Measurements from ENCODE around the gene AQP1. TPM values are rescaled to one million over a fixed set of nuclear protein-coding genes. Genes with fewer than 3 reads are reported as not detected.

Gene AQP1
- total RNA-seq, 1 donor: 2.8 TPM

DNA sequence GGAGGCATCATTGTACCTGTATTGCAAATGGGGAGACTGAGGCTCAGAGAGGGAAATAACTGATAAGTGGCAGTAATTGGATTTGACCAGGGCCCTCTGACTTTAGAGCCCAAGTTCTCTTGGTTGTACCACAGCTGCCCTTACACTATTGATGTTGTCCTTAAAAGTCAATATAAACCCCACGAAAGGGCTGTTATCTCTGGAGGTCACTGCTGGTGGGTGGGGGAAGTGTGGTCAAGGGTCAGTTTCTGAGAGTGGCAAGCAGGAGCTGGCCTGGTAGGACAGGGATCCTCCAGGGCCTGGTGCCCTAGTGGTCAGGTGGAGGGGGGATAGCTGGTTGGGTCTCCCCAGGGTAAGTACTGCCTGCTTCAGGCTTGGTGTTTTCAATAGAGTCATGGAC is 44.2 kb upstream of the AQP1 start:
- no peak overlapping the region for H3K4me3 ChIP-seq (ENCODE audit: low read depth, low read length)
- DNase-seq (ENCODE audit: low read depth): no peak
- TF ChIP-seq, protein P1, sequence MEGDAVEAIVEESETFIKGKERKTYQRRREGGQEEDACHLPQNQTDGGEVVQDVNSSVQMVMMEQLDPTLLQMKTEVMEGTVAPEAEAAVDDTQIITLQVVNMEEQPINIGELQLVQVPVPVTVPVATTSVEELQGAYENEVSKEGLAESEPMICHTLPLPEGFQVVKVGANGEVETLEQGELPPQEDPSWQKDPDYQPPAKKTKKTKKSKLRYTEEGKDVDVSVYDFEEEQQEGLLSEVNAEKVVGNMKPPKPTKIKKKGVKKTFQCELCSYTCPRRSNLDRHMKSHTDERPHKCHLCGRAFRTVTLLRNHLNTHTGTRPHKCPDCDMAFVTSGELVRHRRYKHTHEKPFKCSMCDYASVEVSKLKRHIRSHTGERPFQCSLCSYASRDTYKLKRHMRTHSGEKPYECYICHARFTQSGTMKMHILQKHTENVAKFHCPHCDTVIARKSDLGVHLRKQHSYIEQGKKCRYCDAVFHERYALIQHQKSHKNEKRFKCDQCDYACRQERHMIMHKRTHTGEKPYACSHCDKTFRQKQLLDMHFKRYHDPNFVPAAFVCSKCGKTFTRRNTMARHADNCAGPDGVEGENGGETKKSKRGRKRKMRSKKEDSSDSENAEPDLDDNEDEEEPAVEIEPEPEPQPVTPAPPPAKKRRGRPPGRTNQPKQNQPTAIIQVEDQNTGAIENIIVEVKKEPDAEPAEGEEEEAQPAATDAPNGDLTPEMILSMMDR (IDR thresholded peaks at IDR 0.05; ENCODE audit: insufficient read depth, low read length): no peak

DNA sequence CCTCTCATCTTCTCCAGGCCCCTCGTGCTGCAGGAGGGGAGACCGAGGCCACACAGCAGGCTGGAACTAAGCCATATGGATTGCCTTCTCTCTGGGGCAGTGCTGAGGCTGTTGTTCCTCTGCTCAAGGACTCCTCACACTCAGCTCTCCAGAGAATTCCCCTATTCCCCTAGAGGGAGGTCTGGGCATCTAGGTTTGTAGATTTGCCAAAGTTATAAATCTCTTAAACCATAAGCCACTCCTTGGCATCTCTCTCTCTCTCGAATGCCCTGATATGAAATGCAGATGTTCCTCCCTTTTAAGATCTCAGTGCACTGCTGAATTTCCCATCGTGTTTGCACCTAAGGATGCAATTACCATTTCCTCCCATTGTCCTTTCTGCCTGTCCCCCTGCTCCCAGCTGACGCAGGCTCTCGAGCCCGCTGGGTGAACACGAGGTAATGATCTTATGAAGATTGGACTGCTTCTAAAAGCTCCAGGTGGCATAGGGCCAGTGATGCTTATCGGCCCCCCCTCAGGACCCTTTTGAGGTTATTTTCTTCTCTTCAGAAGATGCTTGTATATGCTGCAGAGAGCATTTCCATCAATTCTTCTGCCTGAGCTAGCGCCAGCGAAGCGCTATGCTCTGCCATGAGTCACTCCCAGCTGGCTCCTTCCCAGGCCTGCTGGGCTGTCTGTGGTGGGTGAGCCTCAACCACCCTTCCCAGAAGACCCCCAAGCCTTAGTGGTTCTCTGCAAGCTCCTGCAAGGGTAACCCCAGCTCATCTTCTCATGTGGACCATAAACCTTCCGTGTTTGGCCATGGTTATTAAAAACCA is 41.6 kb upstream of the AQP1 start:
- TF ChIP-seq, protein P1 (IDR thresholded peaks at IDR 0.05; ENCODE audit: insufficient read depth, low read length): no peak
- no peak for DNase-seq (ENCODE audit: low read depth)

DNA sequence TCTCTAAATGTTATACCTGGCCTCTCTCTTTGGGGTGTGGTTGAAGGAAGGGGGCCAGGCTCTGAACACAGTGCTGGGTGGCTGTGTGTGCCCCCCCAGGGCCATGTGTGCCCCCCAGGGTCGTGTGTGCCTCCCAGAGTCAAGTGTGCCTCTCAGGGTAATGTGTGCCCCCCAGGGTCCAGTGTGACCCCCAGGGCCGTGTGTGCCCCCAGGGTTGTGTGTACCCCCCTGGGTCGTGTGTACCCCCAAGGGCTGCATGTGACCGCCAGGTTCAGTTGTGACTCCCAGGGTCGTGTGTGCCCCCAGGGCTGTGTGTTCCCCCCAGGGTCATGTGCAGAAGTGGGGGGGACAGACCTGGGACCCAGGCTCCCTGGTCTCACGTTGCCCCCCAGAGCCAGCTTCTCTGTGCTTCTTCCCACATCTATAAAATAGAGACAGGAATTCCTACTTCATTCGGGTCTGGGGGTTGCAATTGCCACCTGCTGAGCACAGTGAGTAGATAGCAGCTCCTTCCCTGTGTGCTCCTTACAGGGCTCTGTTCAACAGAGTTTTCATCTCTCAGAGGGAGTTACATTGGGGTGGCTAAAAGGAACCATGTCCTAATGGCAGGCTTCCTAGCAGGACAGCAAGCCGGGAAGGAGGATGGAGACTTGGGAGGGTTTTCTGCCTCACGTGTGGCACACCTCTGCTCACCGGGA is 40.7 kb upstream of the AQP1 start:
- H3K4me3 ChIP-seq (ENCODE audit: low read depth, low read length): no peak overlapping the region
- TF ChIP-seq, protein P1 (IDR thresholded peaks at IDR 0.05; ENCODE audit: insufficient read depth, low read length): no peak
- DNase-seq (ENCODE audit: low read depth): no peak

More for the DNA sequence above, 41.6 kb upstream of the AQP1 start:
- H3K4me3 ChIP-seq (ENCODE audit: low read depth, low read length): no peak overlapping the region

DNA sequence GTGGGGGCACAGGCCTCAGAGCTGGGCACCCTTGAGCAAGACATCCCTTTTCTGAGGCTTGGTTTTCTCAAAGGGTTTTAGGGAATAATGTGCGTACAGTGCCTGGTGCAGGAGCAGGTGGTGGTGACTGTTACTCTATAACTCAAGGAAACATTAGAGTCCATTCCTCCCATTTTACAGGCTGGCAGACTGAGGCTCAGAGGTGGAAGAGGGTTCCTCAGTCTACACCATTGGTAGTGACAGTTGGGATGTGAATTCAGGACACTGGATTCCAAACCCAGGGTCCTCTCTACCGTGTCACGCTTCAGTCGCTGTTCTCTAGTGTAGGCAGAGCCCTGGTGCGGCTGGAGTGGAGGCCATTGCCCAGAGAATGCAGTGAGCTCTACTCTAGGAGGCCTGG is 40.0 kb upstream of the AQP1 start:
- DNase-seq (ENCODE audit: low read depth): no peak
- TF ChIP-seq, protein P1 (IDR thresholded peaks at IDR 0.05; ENCODE audit: insufficient read depth, low read length): no peak
- no peak overlapping the region for H3K4me3 ChIP-seq (ENCODE audit: low read depth, low read length)

DNA sequence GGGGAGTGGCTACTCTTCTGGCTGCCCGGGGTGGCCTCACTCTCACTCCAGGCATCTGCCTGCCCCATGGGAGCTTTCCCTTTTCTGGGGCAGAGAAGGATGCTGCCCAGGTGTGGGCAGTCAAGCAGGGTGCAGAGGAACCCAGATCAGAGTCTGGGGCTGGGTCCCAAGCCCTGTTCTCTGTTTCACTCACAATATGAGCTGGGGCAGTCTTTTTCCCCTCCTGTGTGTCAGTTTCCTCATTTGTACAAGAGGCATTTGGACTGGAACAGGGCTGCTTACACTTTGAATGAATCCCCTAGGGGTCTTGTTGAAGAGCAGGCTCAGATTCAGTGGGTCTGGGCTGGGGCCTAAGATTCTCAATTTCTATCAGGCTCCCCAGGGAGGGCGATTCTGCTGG is 38.4 kb upstream of the AQP1 start:
- TF ChIP-seq, protein P1 (IDR thresholded peaks at IDR 0.05; ENCODE audit: insufficient read depth, low read length): no peak
- no peak for DNase-seq (ENCODE audit: low read depth)
- no peak overlapping the region for H3K4me3 ChIP-seq (ENCODE audit: low read depth, low read length)

DNA sequence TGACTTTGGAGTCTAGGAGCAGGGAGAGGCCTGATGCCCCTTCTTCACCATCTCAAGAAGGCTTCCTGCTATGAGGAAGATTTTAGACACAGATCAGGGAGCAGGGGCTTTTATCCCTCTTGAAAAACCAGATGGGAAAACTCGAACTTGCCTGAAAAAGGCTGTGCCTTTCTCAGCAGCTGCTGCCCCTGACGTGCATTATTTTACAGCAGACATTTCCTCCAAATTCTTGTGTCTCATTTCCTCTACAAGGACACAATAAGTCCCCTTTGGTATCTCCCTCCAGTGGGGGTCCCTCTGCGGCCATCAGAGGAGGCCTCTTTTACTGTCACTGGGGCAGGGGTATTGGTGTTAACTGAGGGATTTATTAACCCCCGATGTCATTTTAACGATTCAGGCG is 38.0 kb upstream of the AQP1 start:
- DNase-seq (ENCODE audit: low read depth): no peak
- H3K4me3 ChIP-seq (ENCODE audit: low read depth, low read length): no peak overlapping the region
- TF ChIP-seq, protein P1 (IDR thresholded peaks at IDR 0.05; ENCODE audit: insufficient read depth, low read length): no peak

Measured in fibroblast of the aortic adventitia (primary cell).